Measurements from ENCODE around the gene PSMB8.

DNA sequence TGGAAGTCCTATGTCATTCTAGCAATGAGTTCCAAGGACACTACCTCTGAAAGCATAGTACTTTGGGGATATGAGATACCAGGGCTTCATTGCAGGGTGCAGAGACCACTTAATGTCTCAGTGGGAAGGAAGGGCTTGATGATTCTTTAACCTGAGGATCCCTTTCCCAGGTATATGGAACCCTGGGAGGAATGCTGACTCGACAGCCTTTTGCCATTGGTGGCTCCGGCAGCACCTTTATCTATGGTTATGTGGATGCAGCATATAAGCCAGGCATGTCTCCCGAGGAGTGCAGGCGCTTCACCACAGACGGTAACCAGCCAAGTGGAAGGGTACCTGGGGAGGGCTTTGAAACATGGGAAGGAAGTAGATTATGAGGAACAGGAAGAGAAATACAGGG is 14.3 kb upstream of the PSMB8 start:
- TF ChIP-seq, protein P1, sequence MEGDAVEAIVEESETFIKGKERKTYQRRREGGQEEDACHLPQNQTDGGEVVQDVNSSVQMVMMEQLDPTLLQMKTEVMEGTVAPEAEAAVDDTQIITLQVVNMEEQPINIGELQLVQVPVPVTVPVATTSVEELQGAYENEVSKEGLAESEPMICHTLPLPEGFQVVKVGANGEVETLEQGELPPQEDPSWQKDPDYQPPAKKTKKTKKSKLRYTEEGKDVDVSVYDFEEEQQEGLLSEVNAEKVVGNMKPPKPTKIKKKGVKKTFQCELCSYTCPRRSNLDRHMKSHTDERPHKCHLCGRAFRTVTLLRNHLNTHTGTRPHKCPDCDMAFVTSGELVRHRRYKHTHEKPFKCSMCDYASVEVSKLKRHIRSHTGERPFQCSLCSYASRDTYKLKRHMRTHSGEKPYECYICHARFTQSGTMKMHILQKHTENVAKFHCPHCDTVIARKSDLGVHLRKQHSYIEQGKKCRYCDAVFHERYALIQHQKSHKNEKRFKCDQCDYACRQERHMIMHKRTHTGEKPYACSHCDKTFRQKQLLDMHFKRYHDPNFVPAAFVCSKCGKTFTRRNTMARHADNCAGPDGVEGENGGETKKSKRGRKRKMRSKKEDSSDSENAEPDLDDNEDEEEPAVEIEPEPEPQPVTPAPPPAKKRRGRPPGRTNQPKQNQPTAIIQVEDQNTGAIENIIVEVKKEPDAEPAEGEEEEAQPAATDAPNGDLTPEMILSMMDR (conservative IDR thresholded peaks at IDR 0.05), result no peak
- TF ChIP-seq EZH2 (IDR thresholded peaks at IDR 0.05; ENCODE audit: low read depth), result no peak
